Measurements from ENCODE around the gene SKI. TPM values are rescaled to one million over a fixed set of nuclear protein-coding genes. Genes with fewer than 3 reads are reported as not detected.
A peak's percentile ranks its signal among the peaks of the same experiment; 100 is the strongest.

SKI gene
- total and polyA plus RNA-seq, 9 of the 15 experiments (the other 6 are each of a cell fraction or from before 2014, with no cell fraction given), result 0.10 to 60.5 (median 4.6) TPM

GRCh38 chr1:2199042-2199810 is 28.9 kb upstream of the SKI start (continued):
- TF ChIP-seq STAT6 (CRISPR knock-in tag; IDR thresholded peaks at IDR 0.05) (no peak), NR4A1 (CRISPR knock-in tag; IDR thresholded peaks at IDR 0.05) (no peak), NR4A1 (tag; IDR thresholded peaks at IDR 0.05) (no peak), TOE1 (IDR thresholded peaks at IDR 0.05; ENCODE audit: borderline replicate concordance) (peak; percentile 44), TOE1 (CRISPR knock-in tag; IDR thresholded peaks at IDR 0.05; ENCODE audit: borderline replicate concordance, low read depth) (no peak), ETV5 (CRISPR knock-in tag; IDR thresholded peaks at IDR 0.05; ENCODE audit: low read depth) (peak; percentile 77; the same call in 1 of the 2 replicates), ZFP1 (CRISPR knock-in tag; IDR thresholded peaks at IDR 0.05) (no peak), RCOR1 (IDR thresholded peaks at IDR 0.05; ENCODE audit: borderline replicate concordance in 1 of 2, low read depth in 2 of 2, low read length in 2 of 2) (peak in 1 of 2 experiments; percentile 11; a peak in 1 of 4 replicates), USF2 (CRISPR knock-in tag; IDR thresholded peaks at IDR 0.05) (peak; percentile 77), RBM14 (IDR thresholded peaks at IDR 0.05; ENCODE audit: borderline replicate concordance, insufficient read depth, low read depth, low read length) (no peak), MYNN (IDR thresholded peaks at IDR 0.05) (no peak), MYNN (CRISPR knock-in tag; IDR thresholded peaks at IDR 0.05) (no peak), ADNP (tag; IDR thresholded peaks at IDR 0.05) (no peak), PCBP2 (IDR thresholded peaks at IDR 0.05; ENCODE audit: low read depth, low read length, poor library complexity, severe bottlenecking) (no peak), ARID1B (IDR thresholded peaks at IDR 0.05) (peak; percentile 49; the same call in 1 of the 2 replicates), RB1 (IDR thresholded peaks at IDR 0.05; ENCODE audit: low read depth) (0 out of 2 replicates have a peak, but pooled peaks have one; percentile 41), ARID4B (CRISPR knock-in tag; IDR thresholded peaks at IDR 0.05) (peak; percentile 91), HES1 (IDR thresholded peaks at IDR 0.05; ENCODE audit: low read depth) (no peak), CREBBP (IDR thresholded peaks at IDR 0.05; ENCODE audit: low read depth, low read length) (no peak), NCOA1 (IDR thresholded peaks at IDR 0.05; ENCODE audit: low read depth) (0 out of 2 replicates have a peak, but pooled peaks have one; percentile 11)

Measured in K562 (cell line).